Aorta (tissue), 5 donors: ENCODE data around the gene PRIM2. TPM values are rescaled to one million over a fixed set of nuclear protein-coding genes. Genes with fewer than 3 reads are reported as not detected.
"Not testable (repeated sequence)": the region's sequence is repeated elsewhere in the genome, so short reads cannot be mapped to it uniquely, and the experiment has no call there.

Experiments
- ATAC-seq: fragments of 200-7000 bp; cut with Tn5 transposase; one replicate; pipeline ENCODE4 v1.9.1; 2022; ENCODE audit warnings: moderate library complexity; ENCODE audit not compliant: low FRiP score
- DNase-seq, 2 donors: peaks; one replicate each; pipeline ENCODE4 v3.0.0-alpha.2; 2020
- H3K27ac ChIP-seq, 2 donors: one replicate each; pipeline ENCODE4 v1.5.1; 2013; ENCODE audit warnings: low read length in 2 of 2, mild to moderate bottlenecking in 2 of 2, moderate library complexity in 2 of 2, control low read depth in 1 of 2, inconsistent platforms in 1 of 2, low read depth in 1 of 2
- H3K27me3 ChIP-seq, 2 donors: one replicate each; pipeline ENCODE4 v1.6.1; 2013; ENCODE audit warnings: control low read depth in 1 of 2, low read length in 1 of 2, mild to moderate bottlenecking in 1 of 2, moderate library complexity in 1 of 2; ENCODE audit not compliant: insufficient read depth in 2 of 2, control insufficient read depth in 1 of 2
- H3K36me3 ChIP-seq, 2 donors: one replicate each; pipeline ENCODE4 v1.6.1; 2013; ENCODE audit warnings: control low read depth in 1 of 2, low read length in 1 of 2, mild to moderate bottlenecking in 1 of 2; ENCODE audit not compliant: insufficient read depth in 2 of 2, control insufficient read depth in 1 of 2
- H3K4me1 ChIP-seq, 2 donors: one replicate each; pipeline ENCODE4 v1.6.1; 2013; ENCODE audit warnings: low read length in 2 of 2, control low read depth in 1 of 2, mild to moderate bottlenecking in 1 of 2, moderate library complexity in 1 of 2; ENCODE audit not compliant: insufficient read depth in 2 of 2, control insufficient read depth in 1 of 2
- H3K4me3 ChIP-seq, 2 donors: one replicate each; pipeline ENCODE4 v1.5.1; 2013; ENCODE audit warnings: low read length in 2 of 2, control low read depth in 1 of 2, mild to moderate bottlenecking in 1 of 2
- H3K9me3 ChIP-seq: one replicate; pipeline ENCODE4 v1.6.1; 2013; ENCODE audit warnings: mild to moderate bottlenecking, low read length; ENCODE audit not compliant: control insufficient read depth
- WGBS, 2 donors: extraction: QIAGEN DNeasy Blood & Tissue Kit; methylation state at CpG; one replicate each; pipeline ENCODE4 v1.1.7; 2013; 5-methylcytosine and 5-hydroxymethylcytosine counted together
- intact Hi-C, 2 donors: fragments of 100-400 bp; cut with DNase I; formaldehyde crosslinking; loops; one replicate each; pipeline versions ENCODE4 v1.14.2 to v1.15.0; 2022
- polyA plus RNA-seq, 2 donors: library from polyadenylated mRNA; stranded (reverse); fragments of 200-250 nt; gene quantifications; one replicate each; pipeline ENCODE4 v1.2.3, GENCODE V29; 2013
- total RNA-seq, 2 donors: library from RNA; stranded (reverse); fragmentation: NEBNext Ultra II Directional; extraction: Animal tissue kit (Norgen Biotek cat#: 25700); gene quantifications; one replicate each; pipeline ENCODE4 v1.2.1, GENCODE V29; 2021
- donor health status: healthy with polysubstance abuse.
- donor health status: Bipolar disorder and iron deficiency.
- donor health status: DM: no; HTN: no; CAD: no.
- donor health status: DM: no; HTN: no; CAD: no.
- donor health status: DM: yes; HTN: yes; CAD: no.

PRIM2 gene
- total and polyA plus RNA-seq, 4 donors = 2.8 to 12.3 (median 7.1) TPM

DNA sequence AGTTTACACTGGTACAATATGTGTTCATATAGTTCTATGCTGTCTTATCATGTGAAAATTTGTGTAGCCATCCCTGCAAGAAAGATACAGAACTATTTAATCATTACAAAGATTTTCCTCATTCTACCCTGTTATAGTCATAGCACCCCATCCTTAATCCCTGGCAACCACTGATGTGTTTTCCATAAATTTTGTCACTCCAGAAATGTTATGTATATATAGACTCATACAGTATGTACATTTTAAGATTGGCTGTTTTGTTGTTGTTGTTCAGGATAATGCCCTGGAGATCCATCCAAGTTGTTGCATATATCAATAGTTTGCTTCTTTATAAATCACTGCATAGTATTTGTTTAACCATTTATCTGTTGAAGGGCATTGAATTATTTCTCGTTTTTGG lies 163.7 kb downstream of the PRIM2 start:
- H3K27me3 ChIP-seq, H3K9me3 ChIP-seq, H3K27ac ChIP-seq, H3K4me3 ChIP-seq, H3K36me3 ChIP-seq, ATAC-seq, H3K4me1 ChIP-seq, DNase-seq, intact Hi-C loops: not testable (repeated sequence)
- WGBS, 2 donors = 90 to 91% methylated on average over 1 of the region's 1 CpG

DNA sequence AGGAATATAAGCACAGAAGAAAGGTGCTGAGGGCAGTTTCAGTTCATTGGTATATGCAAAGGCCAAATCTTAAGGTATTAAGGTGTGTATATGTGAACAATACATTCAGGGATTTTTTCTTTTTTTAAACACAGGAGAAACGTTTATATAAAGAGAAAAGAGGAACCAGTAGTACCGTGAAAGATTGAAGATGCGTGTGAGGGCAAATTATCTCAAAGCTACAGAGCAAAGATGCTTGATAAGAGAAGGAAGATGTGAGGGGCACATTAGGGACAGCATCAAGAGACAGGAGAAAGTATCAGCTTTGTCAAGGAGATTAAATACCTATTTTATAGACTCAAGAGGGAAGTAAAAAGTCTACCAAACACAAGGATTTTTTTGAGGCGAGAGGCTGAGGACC lies 165.0 kb downstream of the PRIM2 start:
- 89 to 91% methylated on average over 4 of the region's 4 CpGs for WGBS, 2 donors

DNA sequence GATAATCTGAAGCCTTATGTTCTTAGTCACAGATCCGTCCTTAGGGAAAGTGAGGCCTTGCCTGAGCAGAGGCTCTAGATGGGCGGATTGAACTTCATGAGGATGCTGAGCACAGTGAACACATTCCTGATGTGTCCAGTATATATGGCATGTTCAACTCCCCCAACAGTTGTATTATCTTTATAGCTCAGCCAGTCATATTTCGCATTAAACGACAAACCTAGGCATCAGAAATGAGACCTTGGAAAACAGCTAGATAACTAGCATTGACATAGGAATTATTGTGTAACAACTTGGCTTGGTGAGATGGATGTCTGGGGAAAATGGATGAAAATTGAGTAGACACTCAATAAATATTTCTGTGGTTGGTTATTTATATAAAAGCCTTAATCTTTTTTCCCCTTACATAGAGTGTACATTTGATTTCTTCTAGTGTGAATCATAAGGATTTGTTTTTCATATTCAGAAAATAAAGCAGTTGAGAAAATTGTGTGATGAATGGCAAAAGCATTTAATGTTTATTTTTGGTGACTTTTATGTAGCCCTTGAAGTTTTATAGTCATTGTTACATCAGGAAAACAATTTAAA lies 169.2 kb downstream of the PRIM2 start:
- H3K4me1 ChIP-seq, intact Hi-C loops, DNase-seq, H3K27ac ChIP-seq, H3K27me3 ChIP-seq, ATAC-seq, H3K4me3 ChIP-seq, H3K36me3 ChIP-seq, H3K9me3 ChIP-seq: not testable (repeated sequence)
- WGBS, 2 donors = 79 to 83% methylated on average over 4 of the region's 4 CpGs

More for the DNA sequence above, 165.0 kb downstream of the PRIM2 start:
- H3K4me1 ChIP-seq, H3K9me3 ChIP-seq, ATAC-seq, intact Hi-C loops, H3K27me3 ChIP-seq, H3K4me3 ChIP-seq, H3K36me3 ChIP-seq, H3K27ac ChIP-seq, DNase-seq: not testable (repeated sequence)

DNA sequence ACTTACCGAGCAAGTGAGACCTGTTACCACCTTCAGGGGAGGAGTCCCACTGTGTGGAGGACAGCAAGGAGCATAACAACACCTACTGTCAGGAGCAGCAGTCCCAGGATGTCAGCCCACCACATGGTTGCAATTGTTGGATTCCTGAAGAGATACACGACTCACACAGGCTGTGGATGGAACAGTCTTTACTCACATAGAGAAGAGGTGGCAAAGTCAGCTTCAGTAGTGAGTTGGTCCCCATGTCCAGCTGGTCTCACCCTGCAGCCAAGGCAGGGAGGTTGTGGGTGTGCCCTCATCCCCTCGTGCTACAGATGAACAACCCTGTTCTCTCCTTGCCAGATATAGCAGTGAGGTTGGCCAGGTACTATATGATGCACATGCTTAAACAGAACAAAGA lies 171.1 kb downstream of the PRIM2 start:
- H3K36me3 ChIP-seq, H3K4me3 ChIP-seq, H3K4me1 ChIP-seq, intact Hi-C loops, H3K9me3 ChIP-seq, H3K27ac ChIP-seq, H3K27me3 ChIP-seq, ATAC-seq, DNase-seq: not testable (repeated sequence)
- WGBS, 2 donors = 73 to 81% methylated on average over 3 of the region's 3 CpGs

DNA sequence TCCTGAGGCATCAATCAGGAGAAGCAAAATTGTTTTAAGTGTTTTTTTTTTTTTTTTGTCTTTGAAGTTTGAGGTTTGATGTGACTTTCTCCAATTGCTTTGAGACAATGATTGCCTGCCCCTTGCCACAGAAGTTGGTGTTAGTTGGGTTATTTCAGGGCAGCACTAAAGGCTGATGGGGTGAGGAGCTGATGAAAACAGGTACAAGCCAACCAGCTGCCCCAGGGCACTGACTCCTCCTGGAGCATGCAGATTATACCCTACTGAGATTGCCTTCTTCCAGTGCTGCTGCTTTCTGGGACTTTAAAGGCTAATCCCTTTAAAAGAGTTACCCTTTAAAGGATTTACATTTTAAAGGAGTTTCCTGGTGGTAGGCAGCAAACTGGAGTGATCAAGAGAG lies 172.5 kb downstream of the PRIM2 start:
- H3K27me3 ChIP-seq, intact Hi-C loops: not testable (repeated sequence)

DNA sequence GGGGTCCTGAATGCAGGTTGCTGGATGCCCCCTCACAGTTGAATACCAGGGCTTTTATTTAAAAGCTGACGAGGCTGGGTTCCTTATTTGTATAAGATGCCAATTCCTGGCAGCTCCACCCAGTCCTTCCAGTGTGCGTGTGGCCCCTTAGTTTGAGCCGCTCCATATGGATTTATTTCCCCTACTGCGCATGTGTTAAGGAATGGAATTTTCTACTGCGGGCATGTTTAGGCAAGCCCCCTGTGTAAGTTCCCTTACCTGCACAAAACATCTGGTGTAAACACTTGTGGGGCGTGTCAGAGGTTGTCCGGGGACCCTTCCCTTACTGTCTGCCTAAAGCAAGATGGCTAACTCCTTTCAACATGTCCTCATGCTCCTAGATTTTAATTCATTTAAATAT lies 174.4 kb downstream of the PRIM2 start:
- DNase-seq, H3K27me3 ChIP-seq, H3K27ac ChIP-seq, H3K4me3 ChIP-seq, ATAC-seq, intact Hi-C loops, H3K9me3 ChIP-seq, H3K36me3 ChIP-seq, H3K4me1 ChIP-seq: not testable (repeated sequence)
- whole genome bisulfite sequencing, 2 donors = 93 to 96% methylated on average over 7 of the region's 7 CpGs

More for the DNA sequence above, 172.5 kb downstream of the PRIM2 start:
- not testable (repeated sequence) for DNase-seq, H3K27ac ChIP-seq, H3K4me1 ChIP-seq, H3K4me3 ChIP-seq, H3K36me3 ChIP-seq, H3K9me3 ChIP-seq, ATAC-seq

DNA sequence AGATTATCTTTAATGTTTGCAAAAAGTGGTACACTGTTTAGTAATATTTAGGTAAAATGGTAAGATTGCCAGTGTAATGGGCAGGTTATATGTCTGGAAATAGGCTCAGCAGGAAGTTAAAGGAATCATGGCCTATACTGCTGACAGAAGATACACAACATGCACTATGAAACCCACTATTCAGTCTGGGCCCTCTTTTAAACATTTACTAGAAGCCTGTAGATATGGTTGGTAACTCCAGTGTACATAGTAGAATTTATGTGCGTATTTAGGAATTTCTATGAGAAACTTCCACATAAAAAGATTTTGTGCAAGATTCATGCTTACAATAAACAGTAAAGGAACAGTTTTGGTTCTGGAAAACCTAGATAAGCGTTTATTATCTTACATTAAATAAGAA lies 178.8 kb downstream of the PRIM2 start:
- ATAC-seq, DNase-seq: not testable (repeated sequence)

DNA sequence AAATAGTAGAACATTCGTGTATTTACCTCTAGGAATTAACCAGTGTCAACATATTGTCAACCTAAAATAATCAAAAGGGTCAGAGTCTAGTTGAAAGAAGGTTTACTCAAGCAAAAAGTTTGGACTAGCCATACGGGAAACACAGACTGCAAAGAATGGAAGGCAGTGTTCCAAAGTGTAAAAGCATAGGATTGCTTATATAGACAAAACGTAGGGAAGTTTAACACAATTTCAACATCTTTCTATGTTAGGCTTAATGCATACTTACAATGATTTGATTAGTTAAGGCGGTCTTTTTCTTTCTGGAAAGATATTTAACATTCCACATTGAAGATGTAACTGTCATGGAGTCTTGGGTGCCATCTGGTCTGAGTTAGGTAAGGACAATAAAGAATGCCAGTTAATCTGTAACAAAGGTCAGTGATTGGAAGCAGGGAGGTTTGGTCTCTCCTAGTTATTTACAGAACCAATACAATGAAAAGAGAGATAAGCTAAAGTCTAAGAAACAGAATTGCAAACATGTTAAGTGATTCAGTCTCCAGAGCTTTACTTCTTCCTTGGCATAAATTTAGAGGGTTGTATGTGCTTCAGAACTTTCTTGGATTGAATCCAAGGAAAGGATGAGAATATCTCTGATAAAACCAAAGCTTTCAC lies 183.1 kb downstream of the PRIM2 start:
- H3K9me3 ChIP-seq, ATAC-seq, H3K36me3 ChIP-seq, intact Hi-C loops, DNase-seq, H3K4me1 ChIP-seq, H3K27ac ChIP-seq, H3K4me3 ChIP-seq, H3K27me3 ChIP-seq: not testable (repeated sequence)
- 48 to 59% methylated on average over 4 of the region's 4 CpGs for WGBS, 2 donors

More for the DNA sequence above, 178.8 kb downstream of the PRIM2 start:
- H3K4me3 ChIP-seq, intact Hi-C loops, H3K27me3 ChIP-seq, H3K27ac ChIP-seq, H3K36me3 ChIP-seq, H3K4me1 ChIP-seq, H3K9me3 ChIP-seq: not testable (repeated sequence)
- 94 to 97% methylated on average over 2 of the region's 2 CpGs for WGBS, 2 donors

DNA sequence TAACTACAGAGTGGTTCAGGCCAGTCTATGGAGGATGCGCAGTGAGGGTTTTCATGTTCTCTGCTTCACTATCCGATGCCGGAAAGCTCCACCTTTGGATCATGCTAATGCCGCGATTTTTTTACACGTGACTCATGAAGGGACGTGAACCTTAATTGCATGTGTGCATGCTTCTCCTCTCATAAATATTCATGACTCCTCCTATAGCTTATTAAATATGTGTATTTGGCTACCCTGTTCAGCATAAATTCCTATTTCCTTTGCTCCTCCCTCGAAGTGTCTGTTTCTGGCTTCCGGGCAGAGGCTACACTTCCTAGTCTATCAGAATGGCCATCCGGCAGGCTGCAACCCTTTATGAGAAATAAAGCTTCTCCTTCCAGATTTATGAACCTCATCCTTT lies 185.0 kb downstream of the PRIM2 start:
- H3K4me1 ChIP-seq, H3K9me3 ChIP-seq, H3K27ac ChIP-seq, H3K27me3 ChIP-seq, H3K4me3 ChIP-seq, intact Hi-C loops, ATAC-seq, DNase-seq, H3K36me3 ChIP-seq: not testable (repeated sequence)
- 98 to 99% methylated on average over 10 of the region's 10 CpGs for WGBS, 2 donors
